ACC112 (cell line): ENCODE data around the gene HOXB4.

ENCODE experiments used
- H2AFZ ChIP-seq: fragments of 200-600 bp; sonication (generic); one replicate; pipeline ENCODE4 v1.6.0; 2017; ENCODE audit warnings: antibody characterized with exemption, low read length; ENCODE audit not compliant: unreplicated experiment
- H3K27ac ChIP-seq: fragments of 200-600 bp; sonication (generic); 2 replicates; pipeline ENCODE4 v1.5.1; 2014; ENCODE audit warnings: low read depth, mild to moderate bottlenecking, antibody characterized with exemption, low read length, moderate library complexity
- H3K27me3 ChIP-seq: fragments of 200-600 bp; sonication (generic); 2 replicates; pipeline ENCODE4 v1.6.1; 2014; ENCODE audit warnings: mild to moderate bottlenecking, antibody characterized with exemption, low read length, moderate library complexity, mixed read lengths; ENCODE audit not compliant: insufficient read depth
- H3K36me3 ChIP-seq: fragments of 200-600 bp; sonication (generic); 2 replicates; pipeline ENCODE4 v1.6.1; 2016; ENCODE audit warnings: mild to moderate bottlenecking, antibody characterized with exemption, low read length, moderate library complexity, mixed read lengths; ENCODE audit not compliant: insufficient read depth
- H3K4me1 ChIP-seq: fragments of 200-600 bp; sonication (generic); one replicate; pipeline ENCODE4 v1.6.1; 2016; ENCODE audit warnings: low read length, mixed read lengths; ENCODE audit not compliant: insufficient read depth, unreplicated experiment, control insufficient read depth
- H3K4me3 ChIP-seq: fragments of 200-600 bp; sonication (generic); 2 replicates; pipeline ENCODE4 v1.5.1; 2014; ENCODE audit warnings: mild to moderate bottlenecking, low read depth, low read length
- H3K79me2 ChIP-seq: fragments of 200-600 bp; sonication (generic); one replicate; pipeline ENCODE4 v1.6.0; 2016; ENCODE audit warnings: low read length; ENCODE audit not compliant: control insufficient read depth, unreplicated experiment, insufficient read depth

HOXB4 gene

GRCh38 chr17:48592057-48592514, 13.9 kb upstream of the HOXB4 start:
- Histone ChIP-seq H3K27ac (no peak overlapping the region), H2AFZ (no peak overlapping the region), H3K36me3 (no peaks in the 10 kb centered on the region), H3K4me3 (no peak overlapping the region), H3K27me3 (peaks cover 99% of the 10 kb centered on the region), H3K4me1 (no peaks in the 10 kb centered on the region), H3K79me2 (no peaks in the 10 kb centered on the region)

GRCh38 chr17:48591255-48592056, 13.3 kb upstream of the HOXB4 start:
- Histone ChIP-seq H3K4me1 (no peaks in the 10 kb centered on the region), H3K4me3 (no peak overlapping the region), H3K27me3 (peaks cover 99% of the 10 kb centered on the region), H3K27ac (no peak overlapping the region), H3K36me3 (no peaks in the 10 kb centered on the region), H2AFZ (no peak overlapping the region), H3K79me2 (no peaks in the 10 kb centered on the region)

- no peaks in the 10 kb centered on the region for H3K79me2 ChIP-seq
- H2AFZ ChIP-seq, result no peak overlapping the region
- H3K27ac ChIP-seq, result no peak overlapping the region
- H3K4me3 ChIP-seq, result no peak overlapping the region
- H3K36me3 ChIP-seq, result no peaks in the 10 kb centered on the region
- H3K4me1 ChIP-seq, result no peaks in the 10 kb centered on the region
- H3K27me3 ChIP-seq, result peaks cover 99% of the 10 kb centered on the region
Observed at GRCh38 chr17:48590607-48591161, 12.5 kb upstream of the HOXB4 start.

GRCh38 chr17:48589831-48590606, 11.9 kb upstream of the HOXB4 start, which contains the start of gene HOXB3:
Gene HOXB3, minus strand, starts transcription at chr17:48590241. Its CDS starts 37,767 bp downstream, at chr17:48552474.
- Histone ChIP-seq H3K36me3 (no peaks in the 10 kb centered on the region), H3K27me3 (peaks cover 94% of the 10 kb centered on the region), H3K79me2 (no peaks in the 10 kb centered on the region), H3K4me3 (no peak within 1 kb of the TSS), H2AFZ (no peak within 1 kb of the TSS), H3K27ac (no peak within 1 kb of the TSS), H3K4me1 (no peaks in the 10 kb centered on the region)

- no peaks in the 10 kb centered on the region for H3K36me3 ChIP-seq
- H3K4me1 ChIP-seq, result no peaks in the 10 kb centered on the region
- no peak overlapping the region for H2AFZ ChIP-seq
- no peak overlapping the region for H3K4me3 ChIP-seq
- no peak overlapping the region for H3K27ac ChIP-seq
- no peaks in the 10 kb centered on the region for H3K79me2 ChIP-seq
- H3K27me3 ChIP-seq, result peaks cover 94% of the 10 kb centered on the region
Observed at GRCh38 chr17:48589060-48589830, 11.1 kb upstream of the HOXB4 start.

- no peaks in the 10 kb centered on the region for H3K79me2 ChIP-seq
- no peaks in the 10 kb centered on the region for H3K36me3 ChIP-seq
- no peak overlapping the region for H3K27ac ChIP-seq
- H3K4me1 ChIP-seq, result no peaks in the 10 kb centered on the region
- H3K27me3 ChIP-seq, result peaks cover 95% of the 10 kb centered on the region
- H3K4me3 ChIP-seq, result no peak overlapping the region
- no peak overlapping the region for H2AFZ ChIP-seq
Observed at GRCh38 chr17:48588528-48588927, 10.4 kb upstream of the HOXB4 start.

GRCh38 chr17:48588074-48588415, 9.9 kb upstream of the HOXB4 start:
- Histone ChIP-seq H3K79me2 (no peaks in the 10 kb centered on the region), H3K36me3 (no peaks in the 10 kb centered on the region), H3K4me3 (no peak overlapping the region), H3K4me1 (no peaks in the 10 kb centered on the region), H3K27me3 (peaks cover 95% of the 10 kb centered on the region), H2AFZ (no peak overlapping the region), H3K27ac (no peak overlapping the region)

GRCh38 chr17:48587276-48588073, 9.3 kb upstream of the HOXB4 start:
- Histone ChIP-seq H3K27me3 (peaks cover 95% of the 10 kb centered on the region), H3K79me2 (no peaks in the 10 kb centered on the region), H3K36me3 (no peaks in the 10 kb centered on the region), H3K4me3 (no peak overlapping the region), H3K4me1 (no peaks in the 10 kb centered on the region), H3K27ac (no peak overlapping the region), H2AFZ (no peak overlapping the region)

- Histone ChIP-seq H3K27ac (no peak overlapping the region), H3K4me1 (no peaks in the 10 kb centered on the region), H3K79me2 (no peaks in the 10 kb centered on the region), H3K4me3 (peak overlapping the region; percentile 84), H3K27me3 (peaks cover 95% of the 10 kb centered on the region), H3K36me3 (no peaks in the 10 kb centered on the region), H2AFZ (peak overlapping the region; percentile 77)
Observed at GRCh38 chr17:48586355-48587258, 8.5 kb upstream of the HOXB4 start.
